ENCODE results near the gene TMEM45B.
"Not testable (repeated sequence)": the region's sequence is repeated elsewhere in the genome, so short reads cannot be mapped to it uniquely, and the experiment has no call there.

The TMEM45B gene

DNA sequence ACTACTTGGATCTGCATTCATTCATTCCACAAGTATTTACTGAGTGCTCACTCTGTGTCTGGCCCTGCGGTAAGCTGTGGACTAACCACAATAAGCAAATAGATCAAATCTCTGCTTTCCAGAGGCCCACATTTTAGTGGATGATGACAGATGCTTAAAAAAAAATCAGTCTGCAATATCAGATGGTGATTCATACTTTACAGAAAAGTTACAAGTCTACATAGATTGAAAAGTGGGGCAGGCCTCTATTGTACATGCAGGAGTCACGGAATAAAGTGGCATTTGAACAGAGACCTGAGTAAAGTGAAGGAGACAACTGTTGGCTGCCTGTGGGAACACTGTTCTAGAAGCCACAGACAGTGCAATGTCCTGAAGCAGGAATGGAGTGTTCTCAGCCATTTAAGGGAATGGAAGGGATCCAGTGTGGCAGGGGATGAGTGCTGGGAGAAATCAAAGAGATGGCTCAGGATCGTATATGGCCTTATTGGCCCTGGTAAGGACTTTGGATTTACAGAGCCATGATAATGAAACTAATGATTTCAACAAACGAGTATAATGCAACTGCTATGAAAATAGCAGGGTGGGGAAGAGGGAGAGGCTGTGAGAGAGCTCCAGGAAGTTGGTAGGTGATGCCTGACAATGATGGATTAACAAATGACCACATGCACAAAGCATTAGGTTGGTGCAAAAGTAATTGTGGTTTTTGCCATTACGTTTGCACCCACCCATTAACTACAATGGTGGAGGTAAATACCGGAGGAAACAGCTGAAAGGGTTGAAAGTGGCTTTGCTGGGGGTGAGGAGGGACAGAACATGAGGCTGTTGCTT is 31.1 kb downstream of the TMEM45B start:
- H3K27ac ChIP-seq = peak overlapping the region; percentile 68
- TF ChIP-seq, protein P1, sequence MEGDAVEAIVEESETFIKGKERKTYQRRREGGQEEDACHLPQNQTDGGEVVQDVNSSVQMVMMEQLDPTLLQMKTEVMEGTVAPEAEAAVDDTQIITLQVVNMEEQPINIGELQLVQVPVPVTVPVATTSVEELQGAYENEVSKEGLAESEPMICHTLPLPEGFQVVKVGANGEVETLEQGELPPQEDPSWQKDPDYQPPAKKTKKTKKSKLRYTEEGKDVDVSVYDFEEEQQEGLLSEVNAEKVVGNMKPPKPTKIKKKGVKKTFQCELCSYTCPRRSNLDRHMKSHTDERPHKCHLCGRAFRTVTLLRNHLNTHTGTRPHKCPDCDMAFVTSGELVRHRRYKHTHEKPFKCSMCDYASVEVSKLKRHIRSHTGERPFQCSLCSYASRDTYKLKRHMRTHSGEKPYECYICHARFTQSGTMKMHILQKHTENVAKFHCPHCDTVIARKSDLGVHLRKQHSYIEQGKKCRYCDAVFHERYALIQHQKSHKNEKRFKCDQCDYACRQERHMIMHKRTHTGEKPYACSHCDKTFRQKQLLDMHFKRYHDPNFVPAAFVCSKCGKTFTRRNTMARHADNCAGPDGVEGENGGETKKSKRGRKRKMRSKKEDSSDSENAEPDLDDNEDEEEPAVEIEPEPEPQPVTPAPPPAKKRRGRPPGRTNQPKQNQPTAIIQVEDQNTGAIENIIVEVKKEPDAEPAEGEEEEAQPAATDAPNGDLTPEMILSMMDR (conservative IDR thresholded peaks at IDR 0.05; ENCODE audit: low read depth) = no peak
- ChIA-PET POLR2A (ENCODE audit: low non-redundant PET) (no interaction called here), CTCF (no interaction called here)
- peak; percentile 67 for DNase-seq (ENCODE audit: low spot score)

- POLR2A ChIA-PET (ENCODE audit: low non-redundant PET); H3K27ac ChIP-seq; DNase-seq (ENCODE audit: low spot score); CTCF ChIA-PET: not testable (repeated sequence)
Observed at GRCh38 chr11:129847361-129847760, 31.7 kb downstream of the TMEM45B start.

- ChIA-PET POLR2A (ENCODE audit: low non-redundant PET) (no interaction called here), CTCF (interaction anchor here (0.6 kb wide), 2 partner anchors 334 to 1341 kb away, joined by 3 to 4 read pairs; no protein-coding TSS in a partner anchor)
- TF ChIP-seq, protein P1 (conservative IDR thresholded peaks at IDR 0.05; ENCODE audit: low read depth) = no peak
- no peak for DNase-seq (ENCODE audit: low spot score)
- no peak overlapping the region for H3K27ac ChIP-seq
Observed at GRCh38 chr11:129849447-129850130, 33.9 kb downstream of the TMEM45B start.

GRCh38 chr11:129852125-129852740 is 36.6 kb downstream of the TMEM45B start:
- POLR2A ChIA-PET (ENCODE audit: low non-redundant PET) = no interaction called here
- peak overlapping the region; percentile 38; the same call in 1 of the 2 replicates for H3K27ac ChIP-seq
- no peak for DNase-seq (ENCODE audit: low spot score)
- TF ChIP-seq, protein P1 (conservative IDR thresholded peaks at IDR 0.05; ENCODE audit: low read depth) = no peak
- CTCF ChIA-PET = interaction anchor here (1.3 kb wide), 1 partner anchor 67 kb away, joined by 4 read pairs; no protein-coding TSS in a partner anchor

GRCh38 chr11:129853518-129854231 is 38.0 kb downstream of the TMEM45B start:
- peak overlapping the region; percentile 85 for H3K27ac ChIP-seq
- POLR2A ChIA-PET (ENCODE audit: low non-redundant PET) = no interaction called here
- peak; percentile 74 for DNase-seq (ENCODE audit: low spot score)
- CTCF ChIA-PET = interaction anchor here (0.6 kb wide), 1 partner anchor 68 kb away, joined by 4 read pairs; no protein-coding TSS in a partner anchor
- TF ChIP-seq, protein P1 (conservative IDR thresholded peaks at IDR 0.05; ENCODE audit: low read depth) = no peak

DNA sequence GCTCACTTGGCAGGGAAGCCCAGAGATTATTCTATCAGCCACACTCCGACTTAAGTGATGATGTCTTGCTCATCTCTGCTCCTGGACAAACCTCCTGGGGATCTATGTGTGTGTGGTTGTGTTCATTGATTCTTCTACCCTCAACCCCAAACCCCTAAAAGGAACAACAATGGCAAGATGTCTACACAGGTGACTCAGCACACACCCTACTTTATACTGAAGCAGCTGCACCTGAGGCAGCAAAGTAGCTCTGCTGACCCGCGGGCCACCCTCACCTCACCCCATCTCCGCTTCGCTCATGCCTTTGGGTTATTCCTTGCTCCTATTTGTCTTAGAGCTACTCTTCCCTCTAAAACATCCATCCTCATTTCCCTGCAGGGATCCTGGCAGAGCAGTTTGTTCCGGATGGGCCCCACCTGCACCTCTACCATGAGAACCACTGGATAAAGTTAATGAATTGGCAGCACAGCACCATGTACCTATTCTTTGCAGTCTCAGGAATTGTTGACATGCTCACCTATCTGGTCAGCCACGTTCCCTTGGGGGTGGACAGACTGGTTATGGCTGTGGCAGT is 38.7 kb downstream of the TMEM45B start:
- DNase-seq (ENCODE audit: low spot score) = no peak
- CTCF ChIA-PET = no interaction called here
- H3K27ac ChIP-seq = peak overlapping the region; percentile 85
- POLR2A ChIA-PET (ENCODE audit: low non-redundant PET) = no interaction called here
- TF ChIP-seq, protein P1 (conservative IDR thresholded peaks at IDR 0.05; ENCODE audit: low read depth) = no peak

All from RWPE1 (cell line).